NCI-H146 treated with DMSO at 0.1 percent for 48 hours (cell line): ENCODE results near the gene G2E3.
"Not testable (repeated sequence)": the region's sequence is repeated elsewhere in the genome, so short reads cannot be mapped to it uniquely, and the experiment has no call there.

Experiments used
- DNase-seq: peaks from one replicate; lab custom pipeline; 2025; ENCODE audit not compliant: unreplicated experiment; lab: John Stamatoyannopoulos, UW

Gene G2E3

DNA sequence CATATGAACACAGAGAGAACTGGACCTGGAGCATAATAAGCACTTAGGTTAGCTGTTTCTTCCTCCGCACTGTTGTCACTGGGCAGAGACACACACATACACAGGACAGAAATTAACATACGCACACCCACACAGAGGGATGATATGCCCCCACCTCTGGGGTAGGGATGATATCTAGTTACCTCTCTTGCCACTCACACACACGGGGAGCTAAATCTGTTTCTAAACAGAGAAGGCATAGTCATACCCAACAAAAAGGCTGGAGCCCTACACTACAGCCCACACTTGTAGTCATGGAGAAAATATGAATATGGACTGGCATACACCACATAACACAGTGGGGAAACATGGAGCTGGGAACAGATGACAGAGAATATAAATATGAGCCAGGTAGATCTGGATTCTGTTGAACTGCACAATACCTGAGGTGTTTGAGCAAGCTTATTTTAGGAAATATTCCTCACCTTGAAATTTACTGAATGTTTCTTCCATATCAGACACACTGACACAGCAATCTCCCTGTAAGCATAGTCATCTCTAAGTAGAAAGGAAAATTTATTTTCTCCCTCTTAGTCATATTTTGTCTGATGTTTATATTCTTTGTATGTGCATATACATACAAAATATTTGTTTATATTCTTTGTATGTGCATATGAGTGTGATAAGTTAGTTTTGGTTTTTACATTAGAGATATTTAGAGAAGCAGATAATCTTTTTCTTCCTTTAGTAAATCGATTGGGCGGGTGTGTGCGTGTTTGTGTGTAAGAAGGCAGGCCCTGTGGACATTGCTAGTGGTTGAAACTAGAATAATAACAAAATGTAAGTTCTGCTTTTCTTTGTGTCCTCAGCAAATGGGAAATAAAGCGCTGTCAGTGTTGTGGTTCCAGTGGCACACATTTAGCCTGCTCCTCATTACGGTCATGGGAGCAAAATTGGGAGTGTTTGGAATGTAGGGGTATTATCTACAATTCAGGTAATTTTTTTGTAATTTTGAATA lies 42.3 kb downstream of the G2E3 start:
- no peak for DNase-seq

GRCh38 chr14:30603402-30603801 lies 44.4 kb downstream of the G2E3 start:
- DNase-seq, result no peak

- not testable (repeated sequence) for DNase-seq
Measured at GRCh38 chr14:30604696-30605095, 45.7 kb downstream of the G2E3 start.

DNA sequence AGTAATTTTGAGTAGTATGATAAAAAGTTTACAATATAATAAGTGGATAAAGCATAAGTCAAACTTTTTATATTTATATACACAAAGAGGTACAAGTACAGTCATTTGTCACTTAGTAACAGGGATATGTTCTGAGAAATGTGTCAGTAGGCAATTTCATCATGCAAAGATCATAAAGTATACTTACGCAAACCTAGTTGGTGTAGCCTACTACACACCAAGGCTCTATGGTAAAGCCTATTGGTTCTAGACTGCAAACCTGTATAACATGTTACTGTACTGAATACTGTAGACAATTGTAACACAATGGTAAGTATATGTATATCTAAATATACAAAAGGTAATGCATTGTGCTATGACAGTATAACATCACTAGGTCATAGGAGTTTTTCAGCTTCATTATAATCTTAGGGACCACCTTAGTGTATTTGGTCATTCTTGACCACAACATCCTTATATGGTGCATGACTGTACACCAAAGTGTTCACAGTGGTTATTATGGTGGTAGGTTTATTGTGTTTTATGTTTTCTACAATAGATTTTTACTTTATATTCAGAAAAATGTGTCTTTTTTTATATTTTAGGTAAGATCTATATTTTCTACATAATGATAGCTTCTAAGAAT lies 48.3 kb downstream of the G2E3 start:
- no peak for DNase-seq

- no peak for DNase-seq
Measured at GRCh38 chr14:30608533-30609006, 49.6 kb downstream of the G2E3 start.

DNA sequence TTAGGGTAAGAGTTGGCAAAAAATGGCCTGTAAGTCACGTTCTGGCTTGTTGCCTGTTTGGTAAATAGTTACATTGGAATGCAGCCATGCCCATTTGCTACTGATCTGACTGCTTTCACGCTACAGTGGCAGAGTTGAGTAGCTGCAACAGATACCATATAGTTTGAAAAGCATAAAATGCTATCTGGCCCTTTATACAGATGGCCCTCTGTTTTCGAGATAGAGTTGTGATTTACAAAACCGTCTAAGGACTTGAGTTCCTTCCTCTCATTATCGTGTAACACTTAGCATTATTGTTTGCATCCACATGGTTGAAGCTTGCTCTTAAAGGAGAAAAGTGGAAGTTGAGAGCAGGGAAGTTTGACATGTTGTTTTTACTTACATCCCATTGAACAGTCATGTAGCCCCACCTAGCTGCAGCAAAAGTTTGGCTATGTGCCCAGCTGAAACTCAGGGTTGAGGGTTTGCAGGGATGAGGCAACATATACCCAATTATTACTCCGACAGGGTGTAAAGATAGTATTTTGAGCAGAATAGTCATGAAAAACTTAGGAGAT lies 51.9 kb downstream of the G2E3 start:
- peak; percentile 0 for DNase-seq

DNA sequence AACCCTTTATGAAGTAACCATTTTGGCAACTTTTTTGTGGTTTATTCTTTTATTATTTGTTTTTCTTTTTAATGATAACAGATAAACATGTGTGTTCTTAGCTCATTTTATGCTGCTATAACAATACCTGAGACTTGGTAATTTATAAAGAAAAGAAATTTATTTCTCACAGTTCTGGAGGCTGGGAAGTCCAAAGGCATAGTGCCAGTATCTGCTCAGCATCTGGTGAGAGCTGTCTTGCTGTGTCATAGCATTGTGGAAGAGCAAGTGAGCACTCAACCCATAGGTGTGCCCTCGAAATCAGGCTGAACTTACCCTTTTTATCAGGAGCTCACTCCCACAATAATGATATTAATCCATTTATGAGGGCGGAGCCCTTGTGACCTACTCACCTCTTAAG lies 55.2 kb downstream of the G2E3 start:
- no peak for DNase-seq

GRCh38 chr14:30620178-30620577 lies 61.2 kb downstream of the G2E3 start:
- no peak for DNase-seq

DNA sequence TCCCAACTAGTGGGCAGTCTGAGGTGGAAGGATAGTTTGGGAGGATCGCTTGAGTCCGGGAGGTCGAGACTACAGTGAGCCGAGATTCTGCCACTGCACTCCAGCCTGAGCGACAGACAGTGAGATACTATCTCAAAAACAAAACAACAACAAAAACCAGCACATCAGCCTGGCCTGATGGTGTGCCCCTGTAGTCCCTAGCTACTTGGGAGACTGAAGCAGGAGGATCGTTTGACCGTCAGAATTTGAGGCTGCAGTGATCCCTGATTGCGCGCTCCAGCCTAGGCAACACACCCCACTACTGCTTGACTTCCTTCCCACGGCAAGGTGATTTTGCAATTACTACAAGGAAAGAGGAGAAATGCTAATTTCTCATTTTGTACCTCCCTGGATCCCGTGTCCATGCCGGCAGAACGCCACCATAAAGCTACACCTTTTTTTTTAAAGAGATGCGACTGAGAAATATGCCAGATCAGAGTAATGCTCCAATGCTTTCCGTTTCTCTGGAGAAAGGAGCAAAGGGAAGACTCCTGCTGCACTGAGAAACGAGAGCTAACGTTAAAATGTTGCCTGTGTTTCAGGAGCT lies 62.5 kb downstream of the G2E3 start:
- no peak for DNase-seq

- DNase-seq, result peak; percentile 78
Measured at GRCh38 chr14:30621940-30622830, 63.2 kb downstream of the G2E3 start, which contains the start of gene SCFD1. Gene SCFD1, plus strand, starts transcription at chr14:30622319. Its CDS starts 20 bp downstream, at chr14:30622339.

DNA sequence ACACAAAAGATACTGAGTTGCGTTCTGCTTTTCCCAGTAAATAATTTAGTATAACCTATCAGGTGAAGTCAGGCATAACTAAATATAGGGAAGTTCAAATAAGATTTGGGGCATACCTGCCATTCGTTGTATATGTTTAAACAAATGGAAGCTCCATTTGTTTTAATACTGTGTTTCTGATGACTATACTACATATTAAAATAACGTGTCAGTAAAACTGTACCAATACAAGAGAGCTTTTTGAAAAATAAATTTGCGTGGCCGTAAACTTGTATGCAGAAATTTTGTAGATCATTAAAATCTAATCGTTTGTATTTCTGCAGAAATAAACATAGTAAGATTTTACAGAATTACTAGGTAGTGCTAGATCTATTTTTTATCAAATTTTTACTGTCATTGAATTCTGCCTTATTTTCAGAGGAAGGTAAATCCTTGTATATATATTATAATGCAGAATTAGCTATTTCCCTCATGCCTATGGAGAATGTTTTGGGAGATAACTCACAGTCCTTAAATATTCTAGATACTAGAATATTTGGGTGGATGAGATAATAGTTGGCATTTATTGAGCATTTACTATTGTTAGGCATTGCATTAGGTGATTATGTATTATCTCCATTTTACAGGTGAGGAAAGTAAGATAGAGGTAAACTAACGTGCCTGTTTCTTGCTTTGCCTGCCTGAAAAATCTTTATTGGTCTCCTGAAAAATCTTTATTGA lies 64.6 kb downstream of the G2E3 start:
- no peak for DNase-seq

- no peak for DNase-seq
Measured at GRCh38 chr14:30624132-30624423, 65.1 kb downstream of the G2E3 start.

DNA sequence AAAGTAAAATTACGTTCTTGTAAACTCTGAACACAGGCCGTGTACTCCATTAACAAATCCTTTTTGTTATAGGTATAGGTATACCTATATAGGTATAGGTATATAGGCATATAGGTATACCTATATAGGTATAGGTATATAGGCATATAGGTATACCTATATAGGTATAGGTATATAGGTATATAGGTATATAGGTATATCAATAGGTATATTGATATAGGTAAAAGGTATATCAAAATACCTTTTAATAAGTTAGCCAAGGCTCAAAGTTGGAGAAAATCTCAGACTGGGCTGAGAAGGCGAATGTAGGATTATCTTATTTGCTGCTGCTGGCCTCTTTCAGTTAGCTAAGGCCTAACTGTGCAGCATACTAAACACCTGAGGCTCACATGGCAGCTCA lies 66.6 kb downstream of the G2E3 start:
- no peak for DNase-seq

- DNase-seq, result not testable (repeated sequence)
Measured at GRCh38 chr14:30629432-30629831, 70.5 kb downstream of the G2E3 start.

DNA sequence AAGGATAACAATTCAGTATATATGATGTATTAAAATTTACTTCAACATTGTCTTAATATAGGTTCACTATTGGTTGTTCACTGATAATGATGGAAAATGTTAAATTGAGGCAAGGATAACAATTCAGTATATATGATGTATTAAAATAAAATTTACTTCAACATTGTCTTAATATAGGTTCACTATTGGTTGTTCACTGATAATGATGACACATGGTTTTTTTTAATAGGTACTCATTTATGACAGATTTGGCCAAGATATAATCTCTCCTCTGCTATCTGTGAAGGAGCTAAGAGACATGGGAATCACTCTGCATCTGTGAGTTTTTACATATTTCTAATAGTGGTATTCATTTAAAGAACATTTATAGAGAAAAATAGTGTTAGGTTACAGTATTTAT lies 71.3 kb downstream of the G2E3 start:
- no peak for DNase-seq

DNA sequence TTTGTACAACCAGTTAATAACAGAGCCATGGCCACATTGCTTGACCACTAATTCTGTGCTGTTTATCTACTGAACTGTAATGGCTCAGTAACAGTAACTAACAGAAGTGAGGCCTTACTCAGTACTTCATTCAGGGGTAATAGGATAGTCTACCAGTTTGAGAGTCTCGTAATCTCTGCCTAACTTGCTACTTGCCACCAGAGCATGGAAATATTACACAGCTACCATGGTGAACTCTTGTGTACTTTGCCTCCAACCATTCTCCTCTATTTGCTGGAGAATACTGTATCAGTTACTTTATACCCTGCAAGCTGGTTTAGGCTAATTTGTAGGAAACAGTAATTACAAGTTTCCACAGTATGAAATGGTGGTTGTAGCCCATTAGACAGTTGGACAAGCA lies 73.8 kb downstream of the G2E3 start:
- DNase-seq, result no peak

DNA sequence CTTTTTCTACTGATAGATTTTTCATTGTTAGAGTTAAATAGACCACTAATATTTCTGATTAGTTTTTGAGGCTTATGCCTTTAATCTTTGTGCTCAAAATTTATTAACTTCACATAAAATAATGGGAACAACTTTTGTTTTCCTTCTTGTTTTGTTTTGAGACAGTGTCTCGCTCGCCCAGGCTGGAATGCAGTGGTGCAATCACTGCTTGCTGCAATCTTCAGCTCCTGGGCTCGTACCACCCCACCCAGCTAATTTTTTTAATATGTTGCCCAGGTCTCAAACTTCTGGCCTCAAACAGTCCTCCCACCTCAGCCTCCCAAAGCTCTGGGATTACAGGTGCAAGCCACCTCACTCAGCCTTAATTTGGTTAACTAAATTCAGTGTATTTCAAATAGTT lies 80.0 kb downstream of the G2E3 start:
- no peak for DNase-seq

- no peak for DNase-seq
Measured at GRCh38 chr14:30641207-30641606, 82.2 kb downstream of the G2E3 start.

DNA sequence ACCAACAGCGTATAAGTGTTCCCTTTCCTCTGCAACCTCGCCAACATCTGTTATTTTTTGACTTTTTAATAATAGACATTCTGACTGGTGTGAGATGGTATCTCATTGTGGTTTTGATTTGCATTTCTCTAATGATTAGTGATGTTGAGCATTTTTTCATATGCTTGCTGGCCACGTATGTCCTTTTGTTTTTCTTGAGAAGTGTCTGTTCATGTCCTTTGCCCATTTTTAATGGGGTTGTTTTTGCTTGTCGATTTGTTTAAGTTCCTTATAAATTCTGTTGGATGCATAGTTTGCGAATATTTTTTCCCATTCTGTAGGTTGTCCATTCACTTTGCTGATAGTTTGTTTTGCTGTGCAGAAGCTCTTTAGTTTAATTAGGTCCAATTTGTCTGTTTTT lies 85.5 kb downstream of the G2E3 start:
- DNase-seq, result not testable (repeated sequence)

DNA sequence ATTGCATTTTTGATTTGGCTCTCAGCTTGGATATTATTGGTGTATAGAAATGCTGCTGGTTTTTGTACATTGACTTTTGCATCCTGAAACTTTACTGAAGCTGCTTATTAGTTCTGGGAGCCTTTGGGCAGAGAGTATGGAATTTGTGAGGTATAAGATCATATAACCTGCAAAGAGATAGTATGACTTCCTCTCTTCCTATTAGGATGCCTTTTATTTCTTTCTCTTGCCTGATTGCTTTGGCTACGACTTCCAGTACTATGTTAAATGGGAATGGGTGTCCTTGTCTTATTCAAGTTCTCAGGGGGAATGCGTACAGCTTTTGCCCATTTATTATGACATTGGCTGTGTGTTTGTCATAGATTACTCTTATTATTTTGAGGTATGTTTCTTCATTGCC lies 86.6 kb downstream of the G2E3 start:
- DNase-seq, result no peak
